Osteoblast (primary cell): ENCODE results near the gene ABCG1. TPM values are rescaled to one million over a fixed set of nuclear protein-coding genes. Genes with fewer than 3 reads are reported as not detected.

Experiments
- DNase-seq: peaks from one replicate; pipeline ENCODE4 v3.0.0; 2011; ENCODE audit warnings: low spot score, mixed read lengths; ENCODE audit not compliant: insufficient read length; ENCODE audit errors: missing footprints
- H2AFZ ChIP-seq: 2 replicates; pipeline ENCODE4 v1.6.0; 2011; ENCODE audit warnings: mild to moderate bottlenecking, low read length
- H3K27ac ChIP-seq: 2 replicates; pipeline ENCODE4 v1.5.1; 2011; ENCODE audit warnings: mild to moderate bottlenecking, low read depth, low read length, moderate library complexity
- H3K27me3 ChIP-seq: 2 replicates; pipeline ENCODE4 v1.6.0; 2012; ENCODE audit warnings: mild to moderate bottlenecking, control low read depth, inconsistent platforms, low read length, moderate library complexity; ENCODE audit not compliant: insufficient read depth
- H3K36me3 ChIP-seq: 2 replicates; pipeline ENCODE4 v1.5.1; 2011; ENCODE audit warnings: mild to moderate bottlenecking, low read length, control low read depth, moderate library complexity; ENCODE audit not compliant: insufficient read depth
- H3K4me1 ChIP-seq: 2 replicates; pipeline ENCODE4 v1.5.1; 2011; ENCODE audit warnings: mild to moderate bottlenecking, low read length, control low read depth, moderate library complexity; ENCODE audit not compliant: insufficient read depth
- H3K4me2 ChIP-seq: 2 replicates; pipeline ENCODE4 v1.6.0; 2011; ENCODE audit warnings: mild to moderate bottlenecking, low read length; ENCODE audit not compliant: insufficient read depth
- H3K4me3 ChIP-seq: fragments of 200-600 bp; sonication (generic); 3 replicates; pipeline ENCODE4 v1.5.1; 2012; ENCODE audit warnings: mild to moderate bottlenecking, low read length, inconsistent platforms; ENCODE audit not compliant: insufficient read depth
- H3K79me2 ChIP-seq: 2 replicates; pipeline ENCODE4 v1.6.0; 2012; ENCODE audit warnings: mild to moderate bottlenecking, low read length, control low read depth, inconsistent platforms; ENCODE audit not compliant: insufficient read depth
- H3K9me3 ChIP-seq: 2 replicates; pipeline ENCODE4 v1.5.1; 2011; ENCODE audit warnings: low read depth, low read length, control low read depth
- H4K20me1 ChIP-seq: 2 replicates; pipeline ENCODE4 v1.6.0; 2012; ENCODE audit warnings: mild to moderate bottlenecking, low read length, control low read depth; ENCODE audit not compliant: insufficient read depth
- total RNA-seq: library from RNA; depleted of rRNA; stranded (reverse); fragments of >200 nt; gene quantifications from 2 replicates; pipeline ENCODE4 v1.2.3, GENCODE V29; 2012
- TF ChIP-seq, protein P1 (sequence below): IDR thresholded peaks from 2 replicates; pipeline ENCODE4 v1.5.1; 2011; ENCODE audit warnings: mild to moderate bottlenecking, low read depth, low read length, moderate library complexity; ENCODE audit errors: extremely low read depth

ABCG1 gene
- total RNA-seq, 1 donor = 0.72 TPM

DNA sequence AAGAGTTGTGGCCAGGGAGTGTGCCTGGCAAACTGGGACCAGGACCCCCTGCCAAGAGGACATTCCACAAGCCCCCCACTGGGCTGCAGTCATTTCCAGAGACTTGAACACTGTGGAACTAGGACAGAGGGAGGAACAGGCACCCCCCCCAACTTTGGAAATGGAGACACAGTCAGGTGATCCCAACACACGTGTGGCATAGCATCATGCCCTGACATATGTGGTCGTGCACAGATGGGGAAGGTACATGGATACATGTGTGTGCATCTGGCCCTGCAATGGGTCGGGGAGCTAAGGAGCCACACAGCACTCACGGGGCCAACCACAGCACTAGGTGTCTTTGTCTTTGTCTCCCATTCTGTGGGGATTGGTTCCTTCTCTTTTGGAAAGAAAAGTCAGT lies 102.9 kb downstream of the ABCG1 start:
- Histone ChIP-seq H3K27ac (no peak overlapping the region), H3K4me2 (no peak overlapping the region), H2AFZ (no peak overlapping the region), H3K79me2 (no peaks in the 10 kb centered on the region), H3K4me3 (no peak overlapping the region), H3K27me3 (no peaks in the 10 kb centered on the region), H3K36me3 (no peaks in the 10 kb centered on the region), H3K4me1 (no peaks in the 10 kb centered on the region), H3K9me3 (no peaks in the 10 kb centered on the region), H4K20me1 (no peaks in the 10 kb centered on the region)
- TF ChIP-seq, protein P1, sequence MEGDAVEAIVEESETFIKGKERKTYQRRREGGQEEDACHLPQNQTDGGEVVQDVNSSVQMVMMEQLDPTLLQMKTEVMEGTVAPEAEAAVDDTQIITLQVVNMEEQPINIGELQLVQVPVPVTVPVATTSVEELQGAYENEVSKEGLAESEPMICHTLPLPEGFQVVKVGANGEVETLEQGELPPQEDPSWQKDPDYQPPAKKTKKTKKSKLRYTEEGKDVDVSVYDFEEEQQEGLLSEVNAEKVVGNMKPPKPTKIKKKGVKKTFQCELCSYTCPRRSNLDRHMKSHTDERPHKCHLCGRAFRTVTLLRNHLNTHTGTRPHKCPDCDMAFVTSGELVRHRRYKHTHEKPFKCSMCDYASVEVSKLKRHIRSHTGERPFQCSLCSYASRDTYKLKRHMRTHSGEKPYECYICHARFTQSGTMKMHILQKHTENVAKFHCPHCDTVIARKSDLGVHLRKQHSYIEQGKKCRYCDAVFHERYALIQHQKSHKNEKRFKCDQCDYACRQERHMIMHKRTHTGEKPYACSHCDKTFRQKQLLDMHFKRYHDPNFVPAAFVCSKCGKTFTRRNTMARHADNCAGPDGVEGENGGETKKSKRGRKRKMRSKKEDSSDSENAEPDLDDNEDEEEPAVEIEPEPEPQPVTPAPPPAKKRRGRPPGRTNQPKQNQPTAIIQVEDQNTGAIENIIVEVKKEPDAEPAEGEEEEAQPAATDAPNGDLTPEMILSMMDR = no peak
- peak; percentile 21 for DNase-seq

DNA sequence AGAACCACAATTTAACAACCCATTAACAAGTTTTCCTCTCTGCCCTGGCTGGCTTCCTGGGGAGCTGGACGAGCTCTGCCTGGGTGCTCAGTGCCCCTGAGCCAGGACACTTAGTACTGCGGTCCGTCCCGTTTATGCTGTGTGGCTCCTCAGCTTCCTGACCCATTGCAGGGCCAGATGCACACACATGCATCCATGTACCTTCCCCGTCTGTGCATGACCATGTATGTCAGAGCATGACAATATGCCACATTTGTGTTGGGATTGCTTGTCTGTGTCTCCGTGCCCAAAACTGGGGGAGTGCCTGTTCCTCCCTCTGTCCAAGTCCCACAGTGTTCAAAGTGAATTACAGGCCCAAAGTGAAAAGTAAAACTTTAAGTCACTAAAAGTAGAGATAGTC lies 106.0 kb downstream of the ABCG1 start:
- no peak overlapping the region for H3K27ac ChIP-seq
- H3K4me2 ChIP-seq = no peak overlapping the region
- DNase-seq = no peak
- no peaks in the 10 kb centered on the region for H3K36me3 ChIP-seq
- no peaks in the 10 kb centered on the region for H3K79me2 ChIP-seq
- H3K4me1 ChIP-seq = no peaks in the 10 kb centered on the region
- H3K9me3 ChIP-seq = no peaks in the 10 kb centered on the region
- no peak overlapping the region for H3K4me3 ChIP-seq
- no peaks in the 10 kb centered on the region for H3K27me3 ChIP-seq
- no peaks in the 10 kb centered on the region for H4K20me1 ChIP-seq
- no peak overlapping the region for H2AFZ ChIP-seq
- TF ChIP-seq, protein P1 = no peak

DNA sequence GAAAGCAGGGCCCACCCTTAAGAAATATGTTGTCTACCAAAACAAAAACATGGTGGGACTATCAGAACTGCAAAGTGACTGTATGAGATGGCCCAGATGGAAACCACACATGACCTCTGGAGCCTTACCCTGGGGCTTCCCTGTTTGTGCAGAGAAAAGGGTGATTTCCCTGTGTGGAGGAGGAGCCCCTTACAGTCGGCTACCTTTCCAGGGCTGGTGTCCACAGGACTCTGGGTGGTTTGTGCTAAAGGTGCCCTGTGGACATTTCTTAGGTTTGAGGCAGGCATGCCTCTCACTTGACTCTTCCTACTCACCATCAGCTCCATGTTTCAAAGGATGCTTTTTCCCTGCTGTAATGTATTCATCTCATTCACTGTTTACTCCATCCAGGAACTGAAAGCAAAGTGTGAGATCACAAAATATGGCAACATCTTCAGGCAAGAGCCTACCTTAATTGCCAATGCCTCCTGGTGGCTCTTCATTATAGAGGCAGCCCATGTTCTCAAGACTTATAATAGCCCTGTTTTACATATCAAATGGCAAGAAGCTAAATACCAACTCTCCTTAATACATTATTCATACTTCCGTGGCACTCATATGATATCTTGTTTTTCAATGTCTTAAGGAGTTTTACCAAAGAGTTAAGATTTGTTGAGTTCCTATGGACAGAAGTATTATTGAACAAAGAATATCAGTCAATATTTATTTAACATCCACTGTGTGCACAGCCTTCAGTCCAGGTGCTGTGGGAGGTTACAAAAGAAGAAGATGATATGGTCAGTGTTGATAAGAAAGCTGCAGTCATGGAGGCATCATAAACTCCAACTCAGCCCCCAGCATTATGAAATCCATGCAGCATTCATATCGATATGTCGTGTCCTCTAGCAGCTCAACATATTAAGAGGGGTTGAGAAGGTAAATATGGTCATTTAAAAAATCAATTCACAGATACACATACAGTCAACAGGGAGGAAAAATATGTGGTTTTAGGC lies 111.7 kb downstream of the ABCG1 start:
- H3K27me3 ChIP-seq = peaks cover 6% of the 10 kb centered on the region
- no peak overlapping the region for H3K27ac ChIP-seq
- H3K36me3 ChIP-seq = no peaks in the 10 kb centered on the region
- H2AFZ ChIP-seq = no peak overlapping the region
- H3K4me1 ChIP-seq = no peaks in the 10 kb centered on the region
- no peak overlapping the region for H3K4me3 ChIP-seq
- no peaks in the 10 kb centered on the region for H3K79me2 ChIP-seq
- H3K9me3 ChIP-seq = no peaks in the 10 kb centered on the region
- no peak for DNase-seq
- TF ChIP-seq, protein P1 = no peak
- no peak overlapping the region for H3K4me2 ChIP-seq
- H4K20me1 ChIP-seq = no peaks in the 10 kb centered on the region

DNA sequence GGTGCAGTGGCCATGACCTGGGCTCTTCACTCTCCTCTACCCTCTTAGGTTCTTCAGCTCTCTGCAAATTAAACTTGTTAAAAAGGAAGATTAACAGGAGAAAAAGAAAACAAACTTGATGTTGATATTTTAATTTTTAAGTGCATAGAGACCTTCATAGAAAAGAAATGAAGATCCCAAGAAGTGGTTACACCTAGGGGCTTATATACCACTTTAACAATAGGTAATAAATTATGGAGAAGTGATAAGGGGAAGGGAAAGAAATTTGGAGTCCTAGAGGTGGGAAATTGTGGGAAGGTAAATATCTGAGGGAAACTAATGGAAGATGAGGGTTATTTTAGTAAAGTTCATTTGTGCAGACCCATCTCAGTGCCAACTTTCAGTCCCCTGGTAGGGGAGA lies 112.7 kb downstream of the ABCG1 start:
- Histone ChIP-seq H4K20me1 (no peaks in the 10 kb centered on the region), H3K36me3 (no peaks in the 10 kb centered on the region), H2AFZ (no peak overlapping the region), H3K4me1 (no peaks in the 10 kb centered on the region), H3K4me3 (no peak overlapping the region), H3K9me3 (no peaks in the 10 kb centered on the region), H3K27ac (no peak overlapping the region), H3K4me2 (no peak overlapping the region), H3K79me2 (no peaks in the 10 kb centered on the region), H3K27me3 (peaks cover 16% of the 10 kb centered on the region)
- no peak for DNase-seq
- TF ChIP-seq, protein P1 = no peak
